ENCODE data around the gene CANT1.

The CANT1 gene

DNA sequence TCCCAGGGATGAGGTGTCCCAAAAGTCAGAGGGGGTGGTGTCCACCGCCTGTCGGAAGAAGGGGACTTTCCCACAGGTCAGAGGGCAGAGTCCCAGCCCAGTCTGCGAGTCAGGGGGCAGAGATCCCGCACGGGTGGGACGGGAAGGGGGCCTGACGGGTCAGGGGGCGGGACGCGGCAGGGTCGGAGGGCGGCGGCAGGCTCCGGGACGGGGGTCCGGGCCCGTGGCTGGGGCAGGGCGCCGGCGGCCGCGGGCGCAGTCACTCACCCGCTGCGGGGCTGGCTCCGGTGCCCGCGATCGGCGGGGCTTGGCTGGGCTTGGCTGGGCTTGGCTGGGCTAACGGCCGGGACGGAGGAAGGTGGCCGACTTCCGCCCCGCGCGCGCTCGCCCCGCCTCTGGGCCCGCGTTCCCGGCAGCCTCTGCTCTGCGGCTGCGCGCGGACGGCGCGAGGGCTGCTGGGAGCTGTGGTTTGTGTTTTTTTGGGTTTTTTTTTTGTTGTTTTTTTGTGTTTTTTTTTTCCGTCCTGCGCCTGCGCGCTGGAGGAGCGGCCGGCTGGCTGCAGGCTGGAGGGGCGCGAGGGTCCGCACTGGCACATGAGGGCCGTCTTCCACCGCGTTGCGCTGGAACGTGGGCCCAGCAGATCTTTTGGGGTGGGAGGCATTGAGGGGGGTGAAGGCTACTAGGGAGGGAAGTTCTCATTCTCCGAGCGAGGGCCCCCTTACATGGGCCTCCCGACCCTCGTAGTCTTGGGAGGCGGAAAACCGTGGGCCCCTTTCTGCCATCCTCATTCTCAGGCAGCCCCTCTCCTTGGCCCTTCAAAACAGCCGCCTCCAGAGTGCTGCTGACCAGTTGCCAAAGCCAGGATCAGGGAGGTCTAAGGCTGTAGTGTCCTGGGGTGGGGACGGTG, at the start of gene CANT1:
CANT1 (minus strand) TSS at position 368 of the 907 bp plus-strand sequence. CDS start 12,142 bp downstream, outside the sequence.
- DNase-seq: peak; percentile 84

DNA sequence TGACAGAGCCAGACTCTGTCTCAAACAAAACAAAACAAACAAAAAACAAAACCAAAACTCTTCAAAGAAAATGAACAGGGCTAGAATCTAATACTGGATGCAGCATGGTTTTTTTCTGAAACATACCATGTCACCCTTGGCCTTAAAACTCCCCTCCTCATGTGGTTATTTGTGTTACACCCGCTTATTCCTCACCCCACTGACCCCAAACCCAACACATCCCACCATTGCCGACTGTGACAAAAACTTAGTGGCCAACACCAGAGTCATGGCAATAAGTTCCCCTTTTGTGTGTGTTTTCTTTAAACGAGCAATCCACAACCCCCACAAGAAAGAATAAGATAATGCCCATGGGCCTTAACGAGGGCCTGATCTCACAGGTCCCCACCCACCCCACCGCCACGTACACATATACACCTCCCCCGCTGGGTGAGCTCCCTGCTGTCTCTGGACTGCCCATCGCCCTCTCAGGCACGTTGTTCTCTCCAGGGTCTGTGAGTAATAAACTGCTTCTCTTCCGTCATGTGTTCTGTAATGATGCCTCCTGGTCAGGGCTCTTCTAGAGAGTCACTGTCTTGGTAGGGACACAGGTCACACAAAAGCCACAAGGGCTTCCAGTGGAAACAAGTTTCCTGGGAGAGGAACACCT, 48.3 kb upstream of the CANT1 start:
- DNase-seq: no peak

DNA sequence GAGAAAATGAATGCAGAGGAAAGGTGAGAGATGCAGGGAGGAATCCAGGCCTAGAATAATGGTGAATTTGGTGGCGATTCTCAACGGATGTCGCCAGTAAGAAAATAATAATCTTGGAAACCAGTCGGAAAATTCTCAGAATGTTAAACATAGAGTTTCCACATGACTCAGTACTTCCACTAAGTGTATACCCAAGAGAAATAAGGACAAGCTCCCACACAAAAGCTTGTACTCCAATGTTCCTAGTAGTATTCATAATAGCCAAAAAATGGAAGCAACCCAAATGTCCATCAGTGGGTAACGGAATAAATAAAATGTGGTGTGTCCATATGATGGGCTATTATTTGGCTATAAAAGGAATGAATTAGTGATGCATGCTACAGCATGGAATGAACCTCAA, 45.6 kb upstream of the CANT1 start:
- no peak for DNase-seq

DNA sequence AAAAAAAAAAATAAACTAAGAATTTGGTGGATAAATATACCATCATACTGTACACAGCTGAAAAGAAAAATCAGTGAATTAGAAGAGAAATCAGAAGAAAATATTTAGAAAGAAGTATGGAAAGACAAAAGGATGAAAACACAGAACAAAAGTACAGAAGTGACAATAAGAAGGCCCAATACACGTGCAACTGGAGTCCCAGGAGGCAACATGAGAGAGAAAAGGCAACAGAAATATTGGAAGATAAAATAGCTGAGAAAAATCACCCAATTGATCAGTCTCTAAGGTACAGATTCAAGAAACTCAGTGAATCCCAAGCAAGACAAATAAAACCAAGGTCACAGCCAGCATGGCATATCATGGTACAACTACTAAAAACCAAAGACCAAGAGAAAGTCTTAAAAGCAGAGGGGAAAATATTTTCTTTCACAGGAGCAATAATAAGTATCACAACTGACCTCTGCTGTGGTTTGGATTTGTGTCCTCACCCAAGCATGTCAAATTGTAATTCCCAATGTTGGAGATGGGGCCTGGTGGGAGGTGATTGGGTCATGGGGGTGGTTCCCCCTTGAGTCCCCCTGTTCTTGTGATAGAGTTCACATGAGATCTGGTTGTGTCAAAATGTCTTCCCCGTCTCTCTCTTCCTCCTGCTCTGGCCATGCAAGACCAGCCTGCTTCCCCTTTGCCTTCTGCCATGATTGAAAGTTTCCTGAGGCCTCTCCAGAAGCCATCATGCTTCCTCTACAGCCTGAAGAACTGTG, 44.8 kb upstream of the CANT1 start:
- DNase-seq: no peak

DNA sequence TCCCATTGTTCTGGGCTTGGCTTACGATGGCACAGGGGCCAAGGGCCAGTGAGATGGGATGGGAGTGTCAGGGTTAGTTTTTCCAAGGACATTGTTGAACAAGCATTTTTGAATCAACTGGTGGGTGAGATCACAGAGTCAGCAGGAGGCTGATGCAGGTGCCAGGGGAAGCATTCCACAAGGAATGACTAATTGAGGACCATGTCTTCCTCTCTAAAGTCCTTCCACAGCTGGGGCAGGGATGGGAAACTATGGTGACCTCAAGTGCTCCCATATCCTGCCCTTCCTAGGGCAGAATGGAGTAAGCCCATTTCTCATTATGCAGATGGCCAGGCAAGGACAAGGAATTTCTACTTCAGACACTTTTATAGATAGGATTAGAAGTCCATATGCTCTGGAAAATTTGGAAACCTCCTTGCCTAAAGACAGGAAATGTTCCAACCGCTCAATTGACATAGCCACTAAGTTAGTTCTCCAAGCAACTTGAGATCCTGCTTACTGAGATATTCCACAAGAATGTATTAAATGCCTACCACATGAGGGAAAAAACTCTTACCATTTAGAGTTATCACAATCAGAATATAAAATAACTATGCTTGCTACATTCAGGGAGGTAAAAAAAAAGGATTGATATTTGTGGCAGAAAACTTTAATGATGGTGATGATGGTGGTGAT, 43.8 kb upstream of the CANT1 start:
- DNase-seq: no peak

DNA sequence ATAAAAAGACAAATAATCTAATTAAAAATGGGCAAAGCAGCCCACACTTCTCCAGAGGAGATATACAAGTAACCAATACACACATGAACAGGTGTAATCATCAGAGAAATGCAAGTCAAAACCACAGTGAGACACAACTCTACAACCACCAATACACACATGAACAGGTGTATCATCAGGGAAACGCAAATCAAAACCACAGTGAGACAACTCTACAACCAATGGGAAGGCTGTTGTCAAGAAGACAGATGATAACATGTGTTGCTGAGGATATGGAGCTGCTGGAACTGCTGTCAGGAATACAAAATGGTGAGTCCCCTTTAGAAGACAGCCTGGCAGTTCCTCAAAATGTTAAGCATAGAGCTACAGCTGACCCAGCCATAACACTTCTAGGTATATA, 42.6 kb upstream of the CANT1 start:
- DNase-seq: no peak

DNA sequence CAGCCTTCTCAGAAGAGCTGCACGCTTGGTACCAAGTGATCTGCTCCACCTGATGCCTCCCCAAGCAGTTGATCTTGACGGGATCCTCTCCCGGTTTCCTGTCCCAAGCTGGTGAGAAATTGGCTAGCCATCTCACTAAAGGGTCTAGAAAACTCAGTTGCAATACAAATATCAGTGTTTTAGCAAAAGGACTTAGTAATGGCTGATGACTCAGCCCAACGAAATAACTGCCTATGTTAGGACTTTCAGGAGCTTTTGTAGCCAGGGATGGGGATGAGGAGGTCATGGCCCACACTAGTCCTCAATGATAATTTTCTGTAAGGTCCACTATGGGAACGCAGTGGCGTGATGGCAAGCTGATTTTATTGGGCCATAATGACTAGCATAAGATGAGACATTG, 41.7 kb upstream of the CANT1 start:
- no peak for DNase-seq

DNA sequence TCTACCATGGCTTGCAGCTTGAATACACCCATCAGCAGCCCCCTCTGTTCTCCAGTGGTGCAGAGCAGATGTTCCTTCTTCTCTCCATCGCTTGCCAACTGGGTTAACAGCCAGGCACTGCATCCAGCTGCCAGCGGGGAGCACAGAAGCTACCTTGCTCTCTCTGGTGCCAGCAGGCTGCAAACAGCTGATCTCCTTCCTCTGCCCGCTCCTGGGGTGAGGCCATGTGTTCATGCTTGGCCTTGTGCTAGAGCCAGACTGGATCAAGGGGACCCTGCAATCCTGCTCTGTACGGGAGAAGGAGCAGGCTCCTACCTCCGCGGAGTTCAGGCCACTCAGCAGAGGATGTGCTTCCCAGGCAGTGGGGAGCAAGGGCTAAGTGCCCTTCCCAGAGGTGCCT, 41.0 kb upstream of the CANT1 start:
- DNase-seq: no peak

DNA sequence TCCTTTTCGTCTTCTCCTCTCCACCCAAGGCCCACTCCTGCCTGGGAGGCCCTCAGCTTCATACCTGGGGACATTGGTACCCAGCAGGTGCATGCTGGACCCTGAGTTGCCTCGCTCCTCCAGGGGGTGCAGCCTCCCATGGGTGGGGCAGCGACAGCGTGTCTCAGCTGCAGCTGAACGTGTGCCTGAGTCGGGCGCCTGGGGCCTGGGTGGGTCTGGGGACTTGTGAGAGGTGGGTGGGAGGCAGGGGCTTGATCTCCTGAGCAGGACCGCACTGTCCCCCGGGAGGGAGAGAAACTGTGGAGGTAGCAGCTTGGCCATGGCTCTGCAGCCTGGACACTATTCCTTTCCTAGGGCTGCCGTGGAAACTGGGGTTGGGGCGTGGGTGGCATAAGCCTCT, 40.3 kb upstream of the CANT1 start:
- no peak for DNase-seq

DNA sequence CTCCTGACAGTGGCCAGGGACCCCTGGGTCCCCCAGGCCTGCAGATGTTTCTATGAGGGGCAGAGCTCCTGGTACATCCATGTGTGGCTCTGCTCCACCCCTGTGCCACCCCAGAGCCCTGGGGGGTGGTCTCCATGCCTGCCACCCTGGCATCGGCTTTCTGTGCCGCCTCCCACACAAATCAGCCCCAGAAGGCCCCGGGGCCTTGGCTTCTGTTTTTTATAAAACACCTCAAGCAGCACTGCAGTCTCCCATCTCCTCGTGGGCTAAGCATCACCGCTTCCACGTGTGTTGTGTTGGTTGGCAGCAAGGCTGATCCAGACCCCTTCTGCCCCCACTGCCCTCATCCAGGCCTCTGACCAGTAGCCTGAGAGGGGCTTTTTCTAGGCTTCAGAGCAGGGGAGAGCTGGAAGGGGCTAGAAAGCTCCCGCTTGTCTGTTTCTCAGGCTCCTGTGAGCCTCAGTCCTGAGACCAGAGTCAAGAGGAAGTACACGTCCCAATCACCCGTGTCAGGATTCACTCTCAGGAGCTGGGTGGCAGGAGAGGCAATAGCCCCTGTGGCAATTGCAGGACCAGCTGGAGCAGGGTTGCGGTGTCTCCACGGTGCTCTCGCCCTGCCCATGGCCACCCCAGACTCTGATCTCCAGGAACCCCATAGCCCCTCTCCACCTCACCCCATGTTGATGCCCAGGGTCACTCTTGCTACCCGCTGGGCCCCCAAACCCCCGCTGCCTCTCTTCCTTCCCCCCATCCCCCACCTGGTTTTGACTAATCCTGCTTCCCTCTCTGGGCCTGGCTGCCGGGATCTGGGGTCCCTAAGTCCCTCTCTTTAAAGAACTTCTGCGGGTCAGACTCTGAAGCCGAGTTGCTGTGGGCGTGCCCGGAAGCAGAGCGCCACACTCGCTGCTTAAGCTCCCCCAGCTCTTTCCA, 39.5 kb upstream of the CANT1 start:
- DNase-seq: no peak

DNA sequence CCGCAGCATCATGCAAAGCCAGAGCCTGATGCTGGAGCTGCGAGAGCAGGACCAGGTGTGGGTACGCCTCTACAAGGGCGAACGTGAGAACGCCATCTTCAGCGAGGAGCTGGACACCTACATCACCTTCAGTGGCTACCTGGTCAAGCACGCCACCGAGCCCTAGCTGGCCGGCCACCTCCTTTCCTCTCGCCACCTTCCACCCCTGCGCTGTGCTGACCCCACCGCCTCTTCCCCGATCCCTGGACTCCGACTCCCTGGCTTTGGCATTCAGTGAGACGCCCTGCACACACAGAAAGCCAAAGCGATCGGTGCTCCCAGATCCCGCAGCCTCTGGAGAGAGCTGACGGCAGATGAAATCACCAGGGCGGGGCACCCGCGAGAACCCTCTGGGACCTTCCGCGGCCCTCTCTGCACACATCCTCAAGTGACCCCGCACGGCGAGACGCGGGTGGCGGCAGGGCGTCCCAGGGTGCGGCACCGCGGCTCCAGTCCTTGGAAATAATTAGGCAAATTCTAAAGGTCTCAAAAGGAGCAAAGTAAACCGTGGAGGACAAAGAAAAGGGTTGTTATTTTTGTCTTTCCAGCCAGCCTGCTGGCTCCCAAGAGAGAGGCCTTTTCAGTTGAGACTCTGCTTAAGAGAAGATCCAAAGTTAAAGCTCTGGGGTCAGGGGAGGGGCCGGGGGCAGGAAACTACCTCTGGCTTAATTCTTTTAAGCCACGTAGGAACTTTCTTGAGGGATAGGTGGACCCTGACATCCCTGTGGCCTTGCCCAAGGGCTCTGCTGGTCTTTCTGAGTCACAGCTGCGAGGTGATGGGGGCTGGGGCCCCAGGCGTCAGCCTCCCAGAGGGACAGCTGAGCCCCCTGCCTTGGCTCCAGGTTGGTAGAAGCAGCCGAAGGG, 38.6 kb upstream of the CANT1 start:
- DNase-seq: no peak

DNA sequence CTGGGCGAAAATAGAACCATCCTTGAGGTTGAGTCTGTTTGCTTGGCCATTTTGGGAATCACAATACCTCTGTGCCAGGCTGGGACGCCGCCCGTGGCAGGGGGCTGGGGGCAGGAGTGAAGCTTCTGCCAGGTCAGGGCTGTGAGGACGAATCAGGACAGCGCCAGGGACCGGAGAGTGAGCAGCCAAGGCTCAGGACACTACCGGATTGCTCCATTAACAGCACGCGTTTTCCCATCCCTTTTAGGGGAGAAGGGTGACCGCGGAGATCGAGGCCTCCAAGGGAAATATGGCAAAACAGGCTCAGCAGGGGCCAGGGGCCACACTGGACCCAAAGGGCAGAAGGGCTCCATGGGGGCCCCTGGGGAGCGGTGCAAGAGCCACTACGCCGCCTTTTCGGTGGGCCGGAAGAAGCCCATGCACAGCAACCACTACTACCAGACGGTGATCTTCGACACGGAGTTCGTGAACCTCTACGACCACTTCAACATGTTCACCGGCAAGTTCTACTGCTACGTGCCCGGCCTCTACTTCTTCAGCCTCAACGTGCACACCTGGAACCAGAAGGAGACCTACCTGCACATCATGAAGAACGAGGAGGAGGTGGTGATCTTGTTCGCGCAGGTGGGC, 37.8 kb upstream of the CANT1 start:
- DNase-seq: no peak

DNA sequence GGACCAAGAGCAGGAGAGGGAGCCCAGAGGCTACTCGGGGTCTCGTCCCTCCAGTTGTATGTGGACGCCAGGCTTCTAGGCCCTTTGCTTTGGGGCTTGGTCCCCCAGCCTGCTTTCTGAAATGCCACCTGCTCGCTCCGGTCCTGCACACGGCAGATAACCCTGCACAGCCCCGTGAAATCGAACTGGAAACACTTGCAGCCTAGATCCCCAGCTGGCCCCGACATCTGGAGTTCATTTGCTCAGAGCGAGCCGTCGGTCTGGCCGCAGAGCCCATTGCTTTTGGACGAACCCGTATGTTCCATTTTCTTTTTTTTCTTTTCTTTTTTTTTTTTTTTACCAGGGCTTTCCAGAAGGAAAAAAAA, 37.3 kb upstream of the CANT1 start:
- no peak for DNase-seq

DNA sequence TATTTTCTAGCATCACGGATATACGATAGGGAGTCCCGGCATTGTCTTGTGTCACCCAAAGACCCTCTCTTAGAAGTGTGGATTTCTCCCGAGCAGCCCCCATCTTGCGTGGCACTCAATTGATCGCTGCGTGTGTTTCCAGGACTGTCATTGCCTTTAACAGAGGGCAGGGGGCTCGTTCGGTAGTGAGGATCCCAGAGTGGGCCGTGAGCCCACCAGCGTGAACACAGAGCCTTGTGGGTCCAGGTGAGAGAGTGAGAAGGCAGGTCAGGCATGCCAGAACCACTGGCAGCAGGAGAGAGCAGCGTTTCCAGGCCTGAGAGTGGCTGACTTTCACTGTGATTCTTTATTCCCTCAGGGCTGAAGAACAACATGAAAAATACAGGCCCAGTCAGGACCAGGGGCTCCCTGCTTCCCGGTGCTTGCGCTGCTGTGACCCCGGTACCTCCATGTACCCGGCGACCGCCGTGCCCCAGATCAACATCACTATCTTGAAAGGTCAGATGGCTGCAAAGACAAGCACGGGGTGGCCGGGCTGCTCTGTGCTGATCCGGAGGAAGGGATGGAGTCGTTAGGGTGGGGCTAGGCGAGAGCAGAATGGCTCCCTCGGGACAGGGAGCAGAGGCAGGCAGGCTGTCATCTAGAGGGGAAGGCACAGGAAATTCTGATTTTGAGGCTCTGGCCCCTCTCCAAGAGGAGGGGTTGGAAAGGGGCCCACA, 36.8 kb upstream of the CANT1 start:
- no peak for DNase-seq

DNA sequence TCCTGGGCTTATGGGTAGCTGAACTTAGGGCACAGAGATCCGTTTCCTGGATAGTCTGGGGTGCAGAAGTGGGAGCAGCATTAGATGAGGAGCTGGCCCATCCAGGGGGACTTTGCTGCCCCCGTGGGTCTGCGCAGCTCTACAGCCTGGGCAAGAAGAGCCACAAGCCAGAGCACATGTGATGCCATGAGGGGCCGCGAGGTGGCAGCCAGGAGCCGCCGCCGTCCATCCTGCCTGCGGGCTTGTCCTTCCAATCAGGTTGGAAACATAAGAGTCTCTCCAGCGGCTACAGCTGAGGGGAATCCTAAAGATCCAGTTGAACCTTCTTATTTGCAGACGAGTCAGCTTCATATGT, 36.3 kb upstream of the CANT1 start:
- DNase-seq: peak; percentile 82

DNA sequence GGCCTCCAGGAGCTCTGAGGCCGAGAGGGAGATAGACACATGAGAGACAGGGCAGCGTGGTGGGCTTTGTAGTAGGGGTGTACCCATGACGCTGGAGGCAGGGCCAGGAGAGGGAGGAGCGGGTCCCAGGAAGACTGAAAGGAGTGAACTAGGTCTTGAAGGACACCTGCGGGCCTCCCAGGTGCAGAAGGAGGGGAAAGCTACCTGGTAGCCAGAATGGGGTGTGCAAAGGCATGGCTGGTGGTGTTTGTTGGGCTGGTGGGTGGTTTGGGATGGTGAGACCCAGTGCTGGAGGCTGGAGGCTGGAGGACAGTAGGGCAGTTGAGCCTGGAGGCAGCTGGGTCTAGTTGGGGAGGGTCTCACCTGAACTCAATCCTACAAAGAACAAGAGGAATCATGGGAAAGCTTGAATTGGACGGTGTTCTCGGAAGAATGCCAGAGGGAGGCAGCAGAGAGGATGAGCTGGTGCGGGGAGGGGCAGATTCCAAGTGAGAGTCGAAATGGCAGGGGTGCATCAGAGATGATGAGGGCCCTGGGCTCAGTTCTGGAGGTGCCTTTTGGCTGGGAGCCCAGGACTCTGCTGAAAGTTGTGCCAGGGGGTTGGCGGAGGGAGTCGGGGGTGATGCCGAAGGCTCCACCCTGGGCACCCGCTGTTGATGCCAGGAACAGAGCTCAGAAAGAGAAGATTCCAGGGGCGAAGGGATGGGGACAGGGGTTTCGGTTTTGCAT, 35.6 kb upstream of the CANT1 start:
- no peak for DNase-seq

DNA sequence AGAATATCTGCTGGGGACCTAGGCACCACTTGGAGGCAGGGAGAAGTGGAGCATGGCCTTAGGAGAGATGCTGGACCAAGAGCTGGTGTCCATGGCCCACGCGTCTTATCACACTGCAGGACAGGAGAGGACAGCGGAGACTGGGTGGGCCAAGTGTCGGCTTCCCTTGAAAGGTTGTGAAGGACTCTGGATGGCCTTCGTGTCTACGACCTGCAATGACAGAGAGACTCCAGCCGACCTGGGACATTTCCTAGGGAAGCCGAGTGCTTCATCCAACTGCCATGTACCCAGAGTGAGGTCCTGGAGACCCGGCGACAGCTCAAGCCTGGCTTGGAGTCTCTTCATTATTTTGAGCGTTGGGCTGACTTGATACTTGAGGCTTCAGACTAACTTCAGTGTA, 34.9 kb upstream of the CANT1 start:
- DNase-seq: no peak

DNA sequence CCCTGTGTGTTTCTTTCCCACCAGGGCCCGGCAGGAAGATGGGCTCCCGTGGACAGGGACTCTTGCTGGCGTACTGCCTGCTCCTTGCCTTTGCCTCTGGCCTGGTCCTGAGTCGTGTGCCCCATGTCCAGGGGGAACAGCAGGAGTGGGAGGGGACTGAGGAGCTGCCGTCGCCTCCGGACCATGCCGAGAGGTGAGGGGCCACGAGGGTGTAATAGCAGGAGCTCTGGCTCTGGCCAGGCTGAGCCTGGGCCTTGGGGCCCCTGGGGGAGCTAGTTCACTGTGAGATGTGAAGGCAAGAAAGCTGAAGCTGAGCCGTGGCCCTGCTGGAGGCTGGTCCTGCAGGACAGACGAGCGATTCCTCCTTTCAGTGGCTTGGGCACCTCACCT, 34.4 kb upstream of the CANT1 start:
- no peak for DNase-seq

Measured in NCI-H345 (cell line).